ENCODE measurements around the gene PIK3CA.

- TF ChIP-seq, protein P1, sequence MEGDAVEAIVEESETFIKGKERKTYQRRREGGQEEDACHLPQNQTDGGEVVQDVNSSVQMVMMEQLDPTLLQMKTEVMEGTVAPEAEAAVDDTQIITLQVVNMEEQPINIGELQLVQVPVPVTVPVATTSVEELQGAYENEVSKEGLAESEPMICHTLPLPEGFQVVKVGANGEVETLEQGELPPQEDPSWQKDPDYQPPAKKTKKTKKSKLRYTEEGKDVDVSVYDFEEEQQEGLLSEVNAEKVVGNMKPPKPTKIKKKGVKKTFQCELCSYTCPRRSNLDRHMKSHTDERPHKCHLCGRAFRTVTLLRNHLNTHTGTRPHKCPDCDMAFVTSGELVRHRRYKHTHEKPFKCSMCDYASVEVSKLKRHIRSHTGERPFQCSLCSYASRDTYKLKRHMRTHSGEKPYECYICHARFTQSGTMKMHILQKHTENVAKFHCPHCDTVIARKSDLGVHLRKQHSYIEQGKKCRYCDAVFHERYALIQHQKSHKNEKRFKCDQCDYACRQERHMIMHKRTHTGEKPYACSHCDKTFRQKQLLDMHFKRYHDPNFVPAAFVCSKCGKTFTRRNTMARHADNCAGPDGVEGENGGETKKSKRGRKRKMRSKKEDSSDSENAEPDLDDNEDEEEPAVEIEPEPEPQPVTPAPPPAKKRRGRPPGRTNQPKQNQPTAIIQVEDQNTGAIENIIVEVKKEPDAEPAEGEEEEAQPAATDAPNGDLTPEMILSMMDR (IDR thresholded peaks at IDR 0.05; ENCODE audit: low read length) = no peak
- no peak for TF ChIP-seq EZH2 (optimal IDR thresholded peaks at IDR 0.05; ENCODE audit: low read depth, low read length)
These were observed 26.2 kb downstream of the PIK3CA start for GRCh38 chr3:179174316-179174715.
